Measurements from ENCODE around the gene RANBP17.

The RANBP17 gene

GRCh38 chr5:170860818-170861666 is 776 bp upstream of the RANBP17 start:
- no peak overlapping the region for H2AFZ ChIP-seq (ENCODE audit: low read length)
- H3K9me3 ChIP-seq (replicated peaks; ENCODE audit: insufficient read depth, low read length): no peaks in the 10 kb centered on the region
- H4K20me1 ChIP-seq (ENCODE audit: insufficient read depth, low read length): no peaks in the 10 kb centered on the region
- H3K4me2 ChIP-seq (ENCODE audit: low read depth, low read length): no peak overlapping the region
- H3K9ac ChIP-seq (ENCODE audit: low read length): no peak overlapping the region
- H3F3A ChIP-seq (ENCODE audit: insufficient read depth, low read length): peaks cover 9% of the 10 kb centered on the region
- no peaks in the 10 kb centered on the region for H3K27me3 ChIP-seq (replicated peaks; ENCODE audit: insufficient read depth, low read length)
- no peaks in the 10 kb centered on the region for H3K36me3 ChIP-seq (replicated peaks; ENCODE audit: insufficient read depth, low read length)
- no peak overlapping the region for H3K4me3 ChIP-seq (ENCODE audit: low read length)
- H3K4me1 ChIP-seq (ENCODE audit: low read length): peaks cover 15% of the 10 kb centered on the region
- DNase-seq: no peak
- H3K79me2 ChIP-seq (ENCODE audit: low read length): no peaks in the 10 kb centered on the region
- TF ChIP-seq CTCF (IDR thresholded peaks at IDR 0.05; ENCODE audit: low read length) (no peak), EZH2 (optimal IDR thresholded peaks at IDR 0.05; ENCODE audit: low read depth, low read length) (no peak), EZH2phosphoT487 (IDR thresholded peaks at IDR 0.05; ENCODE audit: low read length) (no peak)
- H3K9me2 ChIP-seq (replicated peaks; ENCODE audit: insufficient read depth, low read length): no peaks in the 10 kb centered on the region
- H3K27ac ChIP-seq (ENCODE audit: low read length): no peak overlapping the region

- Histone ChIP-seq H4K20me1 (ENCODE audit: insufficient read depth, low read length) (no peaks in the 10 kb centered on the region), H3K9me2 (replicated peaks; ENCODE audit: insufficient read depth, low read length) (no peaks in the 10 kb centered on the region), H2AFZ (ENCODE audit: low read length) (no peak overlapping the region), H3K4me2 (ENCODE audit: low read depth, low read length) (no peak overlapping the region), H3K27me3 (replicated peaks; ENCODE audit: insufficient read depth, low read length) (no peaks in the 10 kb centered on the region), H3K27ac (ENCODE audit: low read length) (no peak overlapping the region), H3K4me1 (ENCODE audit: low read length) (peaks cover 21% of the 10 kb centered on the region), H3F3A (ENCODE audit: insufficient read depth, low read length) (peaks cover 15% of the 10 kb centered on the region), H3K4me3 (ENCODE audit: low read length) (no peak overlapping the region), H3K9me3 (replicated peaks; ENCODE audit: insufficient read depth, low read length) (no peaks in the 10 kb centered on the region), H3K9ac (ENCODE audit: low read length) (no peak overlapping the region), H3K79me2 (ENCODE audit: low read length) (no peaks in the 10 kb centered on the region), H3K36me3 (replicated peaks; ENCODE audit: insufficient read depth, low read length) (no peaks in the 10 kb centered on the region)
- no peak for DNase-seq
- TF ChIP-seq EZH2phosphoT487 (IDR thresholded peaks at IDR 0.05; ENCODE audit: low read length) (no peak), CTCF (IDR thresholded peaks at IDR 0.05; ENCODE audit: low read length) (no peak), EZH2 (optimal IDR thresholded peaks at IDR 0.05; ENCODE audit: low read depth, low read length) (no peak)
Measured at GRCh38 chr5:170861667-170861916, 226 bp upstream of the RANBP17 start.

- no peak overlapping the region for H3K4me2 ChIP-seq (ENCODE audit: low read depth, low read length)
- H2AFZ ChIP-seq (ENCODE audit: low read length): no peak overlapping the region
Measured at GRCh38 chr5:170863646-170864045, 1.8 kb downstream of the RANBP17 start.

More at GRCh38 chr5:170863646-170864045, 1.8 kb downstream of the RANBP17 start:
- H4K20me1 ChIP-seq (ENCODE audit: insufficient read depth, low read length): no peaks in the 10 kb centered on the region
- TF ChIP-seq EZH2 (optimal IDR thresholded peaks at IDR 0.05; ENCODE audit: low read depth, low read length): no peak
- TF ChIP-seq CTCF (IDR thresholded peaks at IDR 0.05; ENCODE audit: low read length): no peak
- no peaks in the 10 kb centered on the region for H3K9me2 ChIP-seq (replicated peaks; ENCODE audit: insufficient read depth, low read length)
- no peak for DNase-seq
- no peaks in the 10 kb centered on the region for H3K9me3 ChIP-seq (replicated peaks; ENCODE audit: insufficient read depth, low read length)
- H3K9ac ChIP-seq (ENCODE audit: low read length): no peak overlapping the region
- no peak overlapping the region for H3K4me3 ChIP-seq (ENCODE audit: low read length)
- no peaks in the 10 kb centered on the region for H3K27me3 ChIP-seq (replicated peaks; ENCODE audit: insufficient read depth, low read length)
- no peaks in the 10 kb centered on the region for H3K79me2 ChIP-seq (ENCODE audit: low read length)
- no peaks in the 10 kb centered on the region for H3K36me3 ChIP-seq (replicated peaks; ENCODE audit: insufficient read depth, low read length)
- H3K27ac ChIP-seq (ENCODE audit: low read length): no peak overlapping the region
- H3K4me1 ChIP-seq (ENCODE audit: low read length): peaks cover 22% of the 10 kb centered on the region
- H3F3A ChIP-seq (ENCODE audit: insufficient read depth, low read length): peaks cover 16% of the 10 kb centered on the region

All from MM.1S (cell line).